Mucosa of gallbladder (tissue), 1 donor: ENCODE results near the gene GPR179. TPM values are rescaled to one million over a fixed set of nuclear protein-coding genes. Genes with fewer than 3 reads are reported as not detected.

Experiments
- DNase-seq: peaks from one replicate; pipeline ENCODE4 v3.0.0-alpha.2; 2020; ENCODE audit warnings: low spot score
- total RNA-seq: library from RNA; stranded (reverse); gene quantifications from one replicate; pipeline ENCODE4 v1.2.1, GENCODE V29; 2021
- donor health status: DM: no; HTN: no; CAD: no.

GPR179 gene
- total RNA-seq: 0.23 TPM

- no peak for DNase-seq
Measured at GRCh38 chr17:38343608-38344419, at the start of gene GPR179. Gene GPR179, minus strand, starts transcription at chr17:38343956. Its CDS starts 167 bp downstream, at chr17:38343789.

GRCh38 chr17:38379448-38379847 is 35.7 kb upstream of the GPR179 start:
- DNase-seq: no peak

GRCh38 chr17:38369124-38369886 is 25.5 kb upstream of the GPR179 start:
- no peak for DNase-seq

- no peak for DNase-seq
Measured at GRCh38 chr17:38364741-38365140, 21.0 kb upstream of the GPR179 start.

- DNase-seq: no peak
Measured at GRCh38 chr17:38363016-38363415, 19.3 kb upstream of the GPR179 start.

- no peak for DNase-seq
Measured at GRCh38 chr17:38361694-38362465, 18.1 kb upstream of the GPR179 start.

GRCh38 chr17:38358586-38359513 is 15.1 kb upstream of the GPR179 start:
- no peak for DNase-seq

GRCh38 chr17:38357486-38358123 is 13.8 kb upstream of the GPR179 start:
- DNase-seq: no peak

- DNase-seq: no peak
Measured at GRCh38 chr17:38355251-38355650, 11.5 kb upstream of the GPR179 start.

- DNase-seq: no peak
Measured at GRCh38 chr17:38354466-38354865, 10.7 kb upstream of the GPR179 start.

GRCh38 chr17:38353668-38354067 is 9.9 kb upstream of the GPR179 start:
- no peak for DNase-seq

- no peak for DNase-seq
Measured at GRCh38 chr17:38353086-38353604, 9.4 kb upstream of the GPR179 start.

- peak; percentile 23 for DNase-seq
Measured at GRCh38 chr17:38352245-38353085, 8.7 kb upstream of the GPR179 start.

- DNase-seq: peak; percentile 92
Measured at GRCh38 chr17:38351412-38352222, 7.9 kb upstream of the GPR179 start, which contains the start of gene SOCS7. Gene SOCS7, plus strand, starts transcription at chr17:38351844. Its CDS starts 209 bp downstream, at chr17:38352053.

GRCh38 chr17:38350035-38350434 is 6.3 kb upstream of the GPR179 start:
- no peak for DNase-seq

- DNase-seq: peak; percentile 87
Measured at GRCh38 chr17:38349097-38349730, 5.5 kb upstream of the GPR179 start.

- DNase-seq: no peak
Measured at GRCh38 chr17:38345743-38346142, 2.0 kb upstream of the GPR179 start.

GRCh38 chr17:38344420-38344745 is 627 bp upstream of the GPR179 start:
- DNase-seq: no peak
